Keratinocyte (primary cell): Measurements from ENCODE around the gene CCND3. TPM values are rescaled to one million over a fixed set of nuclear protein-coding genes. Genes with fewer than 3 reads are reported as not detected.

Experiments used
- DNase-seq: peaks from one replicate; pipeline ENCODE4 v3.0.0-alpha.2; 2011; ENCODE audit warnings: low read depth, missing footprints, low spot score
- FAIRE-seq: peaks from 2 replicates; lab custom pipeline; 2011; peaks lifted over from hg19 to GRCh38; lab: Jason Lieb, UNC
- H2AFZ ChIP-seq: 2 replicates; pipeline ENCODE4 v1.6.0; 2012; ENCODE audit warnings: low read length, control low read depth, inconsistent platforms; ENCODE audit not compliant: control insufficient read depth
- H3K27ac ChIP-seq: 2 replicates; pipeline ENCODE4 v1.5.1; 2011; ENCODE audit warnings: low read length; ENCODE audit not compliant: control insufficient read depth, insufficient read depth
- H3K27me3 ChIP-seq: 3 replicates; pipeline ENCODE4 v1.6.0; 2011; ENCODE audit warnings: low read length; ENCODE audit not compliant: control insufficient read depth, insufficient read depth; ENCODE audit errors: extremely low read depth
- H3K36me3 ChIP-seq, 2 experiments: 2 replicates in 1 of 2; 3 replicates in 1 of 2; pipeline ENCODE4 v1.5.1; 2011; ENCODE audit warnings: low read length in 2 of 2, mild to moderate bottlenecking in 1 of 2; ENCODE audit not compliant: control insufficient read depth in 2 of 2, insufficient read depth in 2 of 2; ENCODE audit errors: extremely low read depth in 1 of 2
- H3K4me1 ChIP-seq: 3 replicates; pipeline ENCODE4 v1.5.1; 2011; ENCODE audit warnings: low read length; ENCODE audit not compliant: control insufficient read depth, insufficient read depth; ENCODE audit errors: extremely low read depth
- H3K4me2 ChIP-seq: 3 replicates; pipeline ENCODE4 v1.6.0; 2011; ENCODE audit warnings: low read depth, low read length; ENCODE audit not compliant: control insufficient read depth, insufficient read depth; ENCODE audit errors: extremely low read depth
- H3K4me3 ChIP-seq, 3 experiments: fragments of 200-600 bp in 1 of 3; sonication (generic) in 1 of 3; 2 replicates in 2 of 3; 3 replicates in 1 of 3; pipeline ENCODE4 v1.5.1; 2011 to 2016; ENCODE audit warnings: low read length in 3 of 3, mild to moderate bottlenecking in 3 of 3, control low read depth in 2 of 3, inconsistent platforms in 1 of 3, low read depth in 1 of 3, mixed read lengths in 1 of 3, mixed run types in 1 of 3, moderate library complexity in 1 of 3; ENCODE audit not compliant: control insufficient read depth in 2 of 3, insufficient read depth in 2 of 3; ENCODE audit errors: extremely low read depth in 1 of 3
- H3K79me2 ChIP-seq: 2 replicates; pipeline ENCODE4 v1.6.0; 2012; ENCODE audit warnings: low read length; ENCODE audit not compliant: control insufficient read depth, insufficient read depth
- H3K9ac ChIP-seq: 3 replicates; pipeline ENCODE4 v1.6.0; 2011; ENCODE audit warnings: low read length; ENCODE audit not compliant: control insufficient read depth, insufficient read depth; ENCODE audit errors: extremely low read depth
- H3K9me1 ChIP-seq: 3 replicates; pipeline ENCODE4 v1.6.0; 2011; ENCODE audit warnings: low read length; ENCODE audit not compliant: control insufficient read depth, insufficient read depth; ENCODE audit errors: extremely low read depth
- H3K9me3 ChIP-seq: 2 replicates; pipeline ENCODE4 v1.5.1; 2012; ENCODE audit warnings: low read depth, low read length; ENCODE audit not compliant: control insufficient read depth
- H4K20me1 ChIP-seq: 3 replicates; pipeline ENCODE4 v1.6.0; 2011; ENCODE audit warnings: low read length; ENCODE audit not compliant: control insufficient read depth, insufficient read depth; ENCODE audit errors: extremely low read depth
- EZH2 ChIP-seq: IDR thresholded peaks from one replicate; pipeline ENCODE4 v1.6.1; 2012; ENCODE audit warnings: inconsistent platforms, mild to moderate bottlenecking, low read length, moderate library complexity
- dilution Hi-C: fragments of 300-500 bp; cut with MboI; formaldehyde crosslinking; loops from one replicate; pipeline ENCODE4 v1.7.0; 2020; ENCODE audit warnings: low sequenced_read_pairs; ENCODE audit not compliant: extremely low pct_ligation_motif_present
- polyA plus RNA-seq, 5 experiments: library from polyadenylated mRNA; depleted of rRNA in 3 of 5; stranded (reverse) in 3 of 5; stranded (forward) in 1 of 5; unstranded in 1 of 5; fragments of >200 nt; gene quantifications; 1 replicate in 1 of 5; 2 replicates in 3 of 5; 3 replicates in 1 of 5; pipeline versions ENCODE4 v1.2.1 to v1.2.3, GENCODE V29; 2011 to 2012; ENCODE audit warnings: missing spikeins in 2 of 5, low read depth in 1 of 5, low replicate concordance in 1 of 5
- TF ChIP-seq, protein P1 (sequence below), 3 experiments: IDR thresholded peaks in 1 of 3; conservative IDR thresholded peaks in 1 of 3; optimal IDR thresholded peaks in 1 of 3; 2 replicates in 2 of 3; 3 replicates in 1 of 3; pipeline versions ENCODE3 to v1.5.1; 2011; ENCODE audit warnings: low read length in 3 of 3, mild to moderate bottlenecking in 3 of 3, moderate library complexity in 2 of 3, control low read depth in 1 of 3, inconsistent platforms in 1 of 3; ENCODE audit not compliant: insufficient read depth in 2 of 3; ENCODE audit errors: extremely low read depth in 1 of 3

CCND3 gene
- polyA plus RNA-seq, 1 donor (not counting 4 experiments of a cell fraction or from before 2014, with no cell fraction given), result 37.3 TPM

DNA sequence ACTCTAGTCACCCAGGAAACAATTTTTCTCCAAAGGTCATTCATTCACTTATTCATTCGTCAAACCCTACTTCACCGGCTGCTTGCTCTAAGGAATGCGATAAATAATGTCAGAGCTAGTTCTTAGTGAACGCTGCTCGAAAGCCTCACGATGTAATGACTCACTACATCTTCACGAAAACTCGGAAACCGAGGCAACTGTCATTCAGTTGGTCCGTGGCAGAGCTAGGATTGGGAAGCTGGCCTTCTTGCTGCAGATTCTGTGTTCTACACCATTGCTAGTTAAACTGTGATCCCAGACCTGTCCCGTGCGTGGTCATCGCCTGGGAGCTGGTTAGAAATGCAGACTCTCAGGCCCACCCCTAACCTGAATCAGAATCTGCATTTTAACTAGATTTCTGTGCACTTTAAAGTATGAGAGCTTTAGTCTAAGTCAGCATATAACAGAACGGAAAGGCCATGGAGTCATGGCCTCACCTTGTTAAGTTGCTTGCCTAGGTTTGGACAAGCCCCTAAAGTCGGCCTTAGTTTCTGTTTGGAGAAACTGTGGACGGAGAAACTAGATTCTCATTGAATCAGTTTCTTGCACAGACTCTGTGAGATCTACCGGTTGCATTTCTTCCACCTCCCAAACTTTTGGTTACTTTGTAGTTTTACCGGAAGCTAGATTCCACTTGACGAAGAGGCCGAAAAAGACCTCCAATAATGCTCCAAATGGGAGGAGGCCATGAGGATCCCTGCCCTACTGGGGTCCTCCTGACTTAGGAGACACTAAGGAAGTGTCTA lies 651 bp upstream of the CCND3 start:
- Histone ChIP-seq H3K9ac (peak overlapping the region; percentile 73), H3K27ac (peak overlapping the region; percentile 61), H3K9me1 (no peaks in the 10 kb centered on the region), H3K27me3 (no peaks in the 10 kb centered on the region), H3K4me3 (peak overlapping the region; percentile 65 to 88 (median 86)), H2AFZ (peak overlapping the region; percentile 55), H3K79me2 (peaks cover 29% of the 10 kb centered on the region), H3K36me3 (peaks cover 2 to 6% of the 10 kb centered on the region in 2 experiments), H3K4me2 (peak overlapping the region; percentile 91), H4K20me1 (no peaks in the 10 kb centered on the region), H3K4me1 (peaks cover 25% of the 10 kb centered on the region), H3K9me3 (no peaks in the 10 kb centered on the region)
- FAIRE-seq (peak; percentile 9), DNase-seq (peak; percentile 54)
- dilution Hi-C loops, result no loop called here
- TF ChIP-seq, protein P1, sequence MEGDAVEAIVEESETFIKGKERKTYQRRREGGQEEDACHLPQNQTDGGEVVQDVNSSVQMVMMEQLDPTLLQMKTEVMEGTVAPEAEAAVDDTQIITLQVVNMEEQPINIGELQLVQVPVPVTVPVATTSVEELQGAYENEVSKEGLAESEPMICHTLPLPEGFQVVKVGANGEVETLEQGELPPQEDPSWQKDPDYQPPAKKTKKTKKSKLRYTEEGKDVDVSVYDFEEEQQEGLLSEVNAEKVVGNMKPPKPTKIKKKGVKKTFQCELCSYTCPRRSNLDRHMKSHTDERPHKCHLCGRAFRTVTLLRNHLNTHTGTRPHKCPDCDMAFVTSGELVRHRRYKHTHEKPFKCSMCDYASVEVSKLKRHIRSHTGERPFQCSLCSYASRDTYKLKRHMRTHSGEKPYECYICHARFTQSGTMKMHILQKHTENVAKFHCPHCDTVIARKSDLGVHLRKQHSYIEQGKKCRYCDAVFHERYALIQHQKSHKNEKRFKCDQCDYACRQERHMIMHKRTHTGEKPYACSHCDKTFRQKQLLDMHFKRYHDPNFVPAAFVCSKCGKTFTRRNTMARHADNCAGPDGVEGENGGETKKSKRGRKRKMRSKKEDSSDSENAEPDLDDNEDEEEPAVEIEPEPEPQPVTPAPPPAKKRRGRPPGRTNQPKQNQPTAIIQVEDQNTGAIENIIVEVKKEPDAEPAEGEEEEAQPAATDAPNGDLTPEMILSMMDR (optimal IDR thresholded peaks at IDR 0.05 in 1 of 3, IDR thresholded peaks at IDR 0.05 in 1 of 3, conservative IDR thresholded peaks at IDR 0.05 in 1 of 3; ENCODE audit: extremely low read depth in 1 of 3, insufficient read depth in 2 of 3, low read length in 3 of 3), result no peak

DNA sequence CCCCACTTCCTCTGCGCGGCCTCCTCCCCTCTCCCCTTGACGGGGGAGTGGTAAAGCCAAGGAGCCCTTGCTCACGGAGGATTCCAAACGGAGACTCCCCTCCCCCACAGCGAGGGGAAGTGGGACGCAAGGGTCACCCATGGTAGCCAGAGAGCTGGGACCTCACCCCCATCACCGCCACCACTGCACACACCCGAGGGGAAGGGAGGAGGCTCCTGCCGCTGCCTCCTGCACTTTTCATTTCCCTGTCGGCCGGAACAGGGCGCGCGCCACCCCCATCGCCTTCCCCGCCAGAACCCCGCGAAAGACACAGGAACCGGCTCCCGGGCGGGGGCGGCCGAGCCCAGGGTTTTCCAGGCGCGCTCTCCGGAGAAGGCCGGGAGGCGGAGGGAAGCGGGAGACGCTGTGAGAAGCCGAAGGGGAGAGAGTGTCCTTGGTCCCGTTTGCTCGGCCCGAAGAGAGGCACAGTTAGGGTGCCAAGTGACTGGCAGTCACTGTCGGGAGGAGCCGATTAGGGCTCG lies 789 bp downstream of the CCND3 start:
- H3K27me3 ChIP-seq, result no peaks in the 10 kb centered on the region
- peak overlapping the region; percentile 73 for H3K9ac ChIP-seq
- TF ChIP-seq EZH2, result no peak
- TF ChIP-seq, protein P1 (optimal IDR thresholded peaks at IDR 0.05 in 1 of 3, IDR thresholded peaks at IDR 0.05 in 1 of 3, conservative IDR thresholded peaks at IDR 0.05 in 1 of 3; ENCODE audit: extremely low read depth in 1 of 3, insufficient read depth in 2 of 3, low read length in 3 of 3), result peak in 1 of 3 experiments; percentile 3
- peaks cover 9 to 15% of the 10 kb centered on the region in 2 experiments for H3K36me3 ChIP-seq
- H3K9me3 ChIP-seq, result no peaks in the 10 kb centered on the region
- DNase-seq (no peak), FAIRE-seq (no peak)
- no peaks in the 10 kb centered on the region for H3K9me1 ChIP-seq
- peak overlapping the region; percentile 42 for H3K27ac ChIP-seq
- peak overlapping the region; percentile 91 for H3K4me2 ChIP-seq
- H4K20me1 ChIP-seq, result no peaks in the 10 kb centered on the region
- H3K4me3 ChIP-seq, result peak overlapping the region; percentile 65 to 88 (median 86)
- H3K4me1 ChIP-seq, result peaks cover 32% of the 10 kb centered on the region
- peaks cover 29% of the 10 kb centered on the region for H3K79me2 ChIP-seq
- dilution Hi-C loops, result no loop called here
- peak overlapping the region; percentile 76 for H2AFZ ChIP-seq
